ENCODE data around the gene EPS8L2. TPM values are rescaled to one million over a fixed set of nuclear protein-coding genes. Genes with fewer than 3 reads are reported as not detected.

EPS8L2 gene
- total and polyA plus RNA-seq, 2 of the 13 experiments (the other 11 are each of a cell fraction or from before 2014, with no cell fraction given): 89.3 to 416 TPM

DNA sequence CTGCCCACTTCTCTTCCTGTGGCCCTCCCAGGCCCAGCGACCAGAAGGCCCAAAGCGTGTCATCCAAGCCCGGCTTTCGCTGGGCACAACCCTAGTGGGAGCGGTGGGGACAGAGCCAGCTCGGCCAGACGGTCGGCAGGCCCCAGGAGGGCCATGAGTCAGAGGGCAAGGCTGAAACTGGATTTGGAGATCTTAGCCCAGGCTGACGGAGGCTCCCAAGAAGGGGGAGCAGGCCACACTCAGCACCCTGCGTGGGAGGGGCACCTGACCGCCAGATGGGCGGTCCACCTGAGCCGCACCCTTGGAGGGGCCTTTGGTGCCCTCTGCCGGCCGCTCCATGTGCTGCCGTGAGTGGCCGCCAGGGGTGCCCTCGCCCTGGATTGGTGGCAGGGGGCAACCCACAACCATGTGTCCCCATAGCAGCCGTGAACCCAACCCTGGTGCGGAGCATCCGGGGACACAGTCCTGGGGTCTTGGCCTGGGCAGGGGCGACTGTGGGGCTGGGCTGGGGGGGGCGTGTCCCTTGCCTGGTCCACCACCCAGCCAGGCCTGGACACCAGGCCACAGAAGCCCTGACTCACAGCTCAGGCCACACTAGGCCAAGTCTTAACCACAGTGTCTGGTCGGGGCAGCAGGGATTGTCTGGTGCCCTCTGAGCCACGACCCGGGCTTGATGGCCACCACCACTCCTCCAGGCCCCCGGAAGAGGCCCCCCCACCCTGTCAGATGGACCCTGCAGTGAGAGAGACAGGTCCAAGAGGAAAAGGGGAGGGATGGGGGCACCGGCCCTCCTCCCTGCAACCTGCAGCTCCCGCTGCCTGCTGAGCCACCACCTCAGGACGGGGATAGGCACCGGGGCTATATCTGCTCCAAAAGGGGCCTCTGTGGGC, 22.1 kb downstream of the EPS8L2 start (continued):
- TF ChIP-seq, protein P1, sequence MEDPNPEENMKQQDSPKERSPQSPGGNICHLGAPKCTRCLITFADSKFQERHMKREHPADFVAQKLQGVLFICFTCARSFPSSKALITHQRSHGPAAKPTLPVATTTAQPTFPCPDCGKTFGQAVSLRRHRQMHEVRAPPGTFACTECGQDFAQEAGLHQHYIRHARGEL (CRISPR knock-in tag; IDR thresholded peaks at IDR 0.05): 0 out of 2 replicates have a peak, but pooled peaks have one; percentile 64
- TF ChIP-seq NFYB (CRISPR knock-in tag; IDR thresholded peaks at IDR 0.05) (0 out of 2 replicates have a peak, but pooled peaks have one; percentile 30), FOXP1 (IDR thresholded peaks at IDR 0.05) (no peak), FOXP1 (CRISPR knock-in tag; IDR thresholded peaks at IDR 0.05) (0 out of 2 replicates have a peak, but pooled peaks have one; percentile 27), RBFOX2 (IDR thresholded peaks at IDR 0.05; ENCODE audit: low read depth, low read length) (peak; percentile 89), ZNF335 (CRISPR knock-in tag; IDR thresholded peaks at IDR 0.05) (peak; percentile 22; the same call in 1 of the 2 replicates), ZNF619 (CRISPR knock-in tag; IDR thresholded peaks at IDR 0.05) (peak; percentile 44; the same call in 1 of the 2 replicates), ATF7 (IDR thresholded peaks at IDR 0.05) (no peak), ATF7 (CRISPR knock-in tag; IDR thresholded peaks at IDR 0.05) (no peak), ZIK1 (CRISPR knock-in tag; IDR thresholded peaks at IDR 0.05; ENCODE audit: borderline replicate concordance, low read depth) (0 out of 2 replicates have a peak, but pooled peaks have one; percentile 25), ZNF263 (CRISPR knock-in tag; IDR thresholded peaks at IDR 0.05) (peak; percentile 21; the same call in 1 of the 2 replicates), HOXA5 (CRISPR knock-in tag; IDR thresholded peaks at IDR 0.05) (no peak), CBX1 (IDR thresholded peaks at IDR 0.05; ENCODE audit: low read depth) (peak; percentile 63), THAP11 (CRISPR knock-in tag; IDR thresholded peaks at IDR 0.05) (peak; percentile 61; the same call in 1 of the 2 replicates), HOXA3 (CRISPR knock-in tag; IDR thresholded peaks at IDR 0.05) (peak; percentile 68), ZFP36L1 (CRISPR knock-in tag; IDR thresholded peaks at IDR 0.05) (0 out of 2 replicates have a peak, but pooled peaks have one; percentile 73), ZNF747 (CRISPR knock-in tag; IDR thresholded peaks at IDR 0.05; ENCODE audit: borderline replicate concordance) (no peak), IRF2 (CRISPR knock-in tag; IDR thresholded peaks at IDR 0.05) (peak; percentile 83), CBFB (CRISPR knock-in tag; IDR thresholded peaks at IDR 0.05) (peak; percentile 65; the same call in 1 of the 2 replicates), ZNF317 (CRISPR knock-in tag; IDR thresholded peaks at IDR 0.05) (peak; percentile 63), ZNF563 (CRISPR knock-in tag; IDR thresholded peaks at IDR 0.05) (peak; percentile 25; the same call in 1 of the 2 replicates), ZFP82 (CRISPR knock-in tag; IDR thresholded peaks at IDR 0.05; ENCODE audit: borderline replicate concordance) (no peak), NCOA2 (CRISPR knock-in tag; IDR thresholded peaks at IDR 0.05) (peak; percentile 47)
- TF ChIP-seq, protein P2, sequence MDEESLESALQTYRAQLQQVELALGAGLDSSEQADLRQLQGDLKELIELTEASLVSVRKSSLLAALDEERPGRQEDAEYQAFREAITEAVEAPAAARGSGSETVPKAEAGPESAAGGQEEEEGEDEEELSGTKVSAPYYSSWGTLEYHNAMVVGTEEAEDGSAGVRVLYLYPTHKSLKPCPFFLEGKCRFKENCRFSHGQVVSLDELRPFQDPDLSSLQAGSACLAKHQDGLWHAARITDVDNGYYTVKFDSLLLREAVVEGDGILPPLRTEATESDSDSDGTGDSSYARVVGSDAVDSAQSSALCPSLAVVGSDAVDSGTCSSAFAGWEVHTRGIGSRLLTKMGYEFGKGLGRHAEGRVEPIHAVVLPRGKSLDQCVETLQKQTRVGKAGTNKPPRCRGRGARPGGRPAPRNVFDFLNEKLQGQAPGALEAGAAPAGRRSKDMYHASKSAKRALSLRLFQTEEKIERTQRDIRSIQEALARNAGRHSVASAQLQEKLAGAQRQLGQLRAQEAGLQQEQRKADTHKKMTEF (CRISPR knock-in tag; IDR thresholded peaks at IDR 0.05): peak; percentile 86
- TF ChIP-seq, protein P3, sequence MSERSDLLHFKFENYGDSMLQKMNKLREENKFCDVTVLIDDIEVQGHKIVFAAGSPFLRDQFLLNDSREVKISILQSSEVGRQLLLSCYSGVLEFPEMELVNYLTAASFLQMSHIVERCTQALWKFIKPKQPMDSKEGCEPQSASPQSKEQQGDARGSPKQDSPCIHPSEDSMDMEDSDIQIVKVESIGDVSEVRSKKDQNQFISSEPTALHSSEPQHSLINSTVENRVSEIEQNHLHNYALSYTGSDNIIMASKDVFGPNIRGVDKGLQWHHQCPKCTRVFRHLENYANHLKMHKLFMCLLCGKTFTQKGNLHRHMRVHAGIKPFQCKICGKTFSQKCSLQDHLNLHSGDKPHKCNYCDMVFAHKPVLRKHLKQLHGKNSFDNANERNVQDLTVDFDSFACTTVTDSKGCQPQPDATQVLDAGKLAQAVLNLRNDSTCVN (CRISPR knock-in tag; IDR thresholded peaks at IDR 0.05; ENCODE audit: borderline replicate concordance): peak; percentile 34; the same call in 1 of the 2 replicates
- TF ChIP-seq, protein P4, sequence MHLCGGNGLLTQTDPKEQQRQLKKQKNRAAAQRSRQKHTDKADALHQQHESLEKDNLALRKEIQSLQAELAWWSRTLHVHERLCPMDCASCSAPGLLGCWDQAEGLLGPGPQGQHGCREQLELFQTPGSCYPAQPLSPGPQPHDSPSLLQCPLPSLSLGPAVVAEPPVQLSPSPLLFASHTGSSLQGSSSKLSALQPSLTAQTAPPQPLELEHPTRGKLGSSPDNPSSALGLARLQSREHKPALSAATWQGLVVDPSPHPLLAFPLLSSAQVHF (CRISPR knock-in tag; IDR thresholded peaks at IDR 0.05): no peak
- TF ChIP-seq, protein P5, sequence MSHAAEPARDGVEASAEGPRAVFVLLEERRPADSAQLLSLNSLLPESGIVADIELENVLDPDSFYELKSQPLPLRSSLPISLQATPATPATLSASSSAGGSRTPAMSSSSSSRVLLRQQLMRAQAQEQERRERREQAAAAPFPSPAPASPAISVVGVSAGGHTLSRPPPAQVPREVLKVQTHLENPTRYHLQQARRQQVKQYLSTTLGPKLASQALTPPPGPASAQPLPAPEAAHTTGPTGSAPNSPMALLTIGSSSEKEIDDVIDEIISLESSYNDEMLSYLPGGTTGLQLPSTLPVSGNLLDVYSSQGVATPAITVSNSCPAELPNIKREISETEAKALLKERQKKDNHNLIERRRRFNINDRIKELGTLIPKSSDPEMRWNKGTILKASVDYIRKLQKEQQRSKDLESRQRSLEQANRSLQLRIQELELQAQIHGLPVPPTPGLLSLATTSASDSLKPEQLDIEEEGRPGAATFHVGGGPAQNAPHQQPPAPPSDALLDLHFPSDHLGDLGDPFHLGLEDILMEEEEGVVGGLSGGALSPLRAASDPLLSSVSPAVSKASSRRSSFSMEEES (CRISPR knock-in tag; IDR thresholded peaks at IDR 0.05): peak; percentile 44

Data from HepG2 (cell line).